ENCODE measurements around the gene SIT1. TPM values are rescaled to one million over a fixed set of nuclear protein-coding genes. Genes with fewer than 3 reads are reported as not detected.

SIT1 gene, protein sequence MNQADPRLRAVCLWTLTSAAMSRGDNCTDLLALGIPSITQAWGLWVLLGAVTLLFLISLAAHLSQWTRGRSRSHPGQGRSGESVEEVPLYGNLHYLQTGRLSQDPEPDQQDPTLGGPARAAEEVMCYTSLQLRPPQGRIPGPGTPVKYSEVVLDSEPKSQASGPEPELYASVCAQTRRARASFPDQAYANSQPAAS
- 0.25 and 0.53 TPM in 2 replicates for total RNA-seq

GRCh38 chr9:35650341-35651158 is at the start of gene SIT1:
SIT1 (minus strand) TSS chr9:35650931; CDS start chr9:35650853, 78 bp downstream.

GRCh38 chr9:35689542-35690293 is 39.0 kb upstream of the SIT1 start, which contains the start of gene TPM2:
TPM2 (minus strand) TSS chr9:35689925; CDS start chr9:35689817, 108 bp downstream.

GRCh38 chr9:35673132-35674024 is 22.6 kb upstream of the SIT1 start, which contains the start of gene CA9:
CA9 (plus strand) TSS chr9:35673928; CDS start chr9:35673960, 32 bp downstream.

DNA sequence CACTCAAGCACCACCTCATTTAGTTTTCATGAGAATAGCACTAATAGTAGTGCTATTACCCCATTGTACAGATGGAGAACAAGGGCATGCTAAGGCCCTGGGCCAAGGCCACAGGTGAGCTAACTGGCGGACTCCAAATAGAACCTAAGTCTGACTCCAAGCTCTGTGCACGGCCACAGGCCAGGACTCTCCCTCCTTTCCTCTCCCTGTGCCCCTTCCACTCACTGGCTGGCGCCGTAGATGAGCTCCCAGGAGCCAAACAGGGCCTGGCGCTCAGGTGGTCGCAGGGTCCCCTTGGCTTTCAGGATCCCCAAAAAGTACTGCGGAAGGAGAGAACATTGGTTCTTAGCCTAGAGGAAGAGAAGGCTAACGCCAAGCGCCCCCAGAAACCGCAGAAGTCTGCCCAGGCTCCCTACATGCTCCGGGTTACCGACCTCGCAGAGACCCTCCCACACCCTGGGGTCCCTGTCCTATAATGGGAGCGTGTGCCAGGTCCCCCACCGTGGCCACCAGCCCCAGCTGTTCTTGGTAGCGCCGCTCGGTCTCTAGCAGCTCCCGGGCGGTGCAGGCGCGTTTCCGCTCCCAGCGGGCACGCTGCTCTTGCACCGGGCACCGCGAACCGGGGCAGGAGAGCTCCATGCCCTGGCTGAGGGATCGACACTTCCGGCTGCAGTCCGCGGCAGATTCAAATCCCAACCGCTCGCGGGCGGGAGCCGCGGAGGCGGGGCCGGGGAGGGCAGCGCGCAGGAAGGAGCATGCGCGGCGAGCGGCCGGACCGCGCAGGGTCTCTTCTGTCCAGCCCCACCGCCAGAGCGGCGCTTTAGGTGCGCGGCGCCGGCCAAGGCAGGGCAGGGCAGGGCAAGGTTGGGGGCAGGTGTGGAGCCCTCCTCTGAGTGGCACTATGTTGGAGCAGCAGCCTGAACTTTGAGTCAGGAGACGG is 14.1 kb upstream of the SIT1 start, which contains the start of gene ARHGEF39:
ARHGEF39 (minus strand) TSS at position 665 of the 940 bp plus-strand sequence; CDS start at position 639, 26 bp downstream.

GRCh38 chr9:35658137-35658967 is 7.6 kb upstream of the SIT1 start, which contains the start of gene CCDC107:
CCDC107 (plus strand) TSS chr9:35658292; CDS start chr9:35658380, 88 bp downstream.

GRCh38 chr9:35657546-35658136 is 6.9 kb upstream of the SIT1 start, which contains the start of gene RMRP:
RMRP (minus strand) TSS chr9:35658019.

DNA sequence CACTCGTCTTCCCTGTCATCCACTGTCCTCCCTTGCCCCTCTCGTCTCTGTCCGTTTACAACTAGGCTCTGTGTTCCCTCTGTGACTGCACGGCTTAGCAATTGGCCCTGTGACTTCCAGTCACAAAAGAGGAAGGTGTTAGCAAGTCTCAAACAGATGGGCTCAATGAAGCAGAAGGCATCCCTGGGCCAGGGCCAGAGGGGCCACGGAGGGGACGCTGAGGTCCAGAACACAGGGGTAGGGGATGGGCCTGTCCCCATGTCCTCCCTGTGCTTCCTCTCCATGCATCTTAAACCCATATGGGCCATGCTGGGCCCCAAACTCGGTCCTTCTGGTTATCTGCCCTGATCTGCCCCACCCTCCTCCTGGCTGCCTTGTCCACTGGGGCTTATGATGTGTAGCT is 32.4 kb downstream of the SIT1 start, which contains the start of gene CD72:
CD72 (minus strand) TSS at position 89 of the 403 bp plus-strand sequence. CDS start 110 bp downstream, outside the sequence.

GRCh38 chr9:35604578-35605350 is 46.0 kb downstream of the SIT1 start, which contains the start of gene TESK1:
TESK1 (plus strand) TSS chr9:35605262; CDS start chr9:35605620, 358 bp downstream.

Other genes with a start within 250 kb of the SIT1 start
- 18.2 and 22.1 TPM in 2 replicates for gene RUSC2, start 160.8 kb downstream of the SIT1 start, total RNA-seq
- 8.2 and 9.6 TPM in 2 replicates for gene TESK1, start 45.7 kb downstream of the SIT1 start, total RNA-seq
- 1.1 TPM in 2 replicates for gene CD72, start 32.5 kb downstream of the SIT1 start, total RNA-seq
- gene RMRP, start 7.1 kb upstream of the SIT1 start, total RNA-seq = 33,640 and 43,179 TPM in 2 replicates
- gene CCDC107, start 7.4 kb upstream of the SIT1 start, total RNA-seq = 16.1 and 19.0 TPM in 2 replicates
- gene ARHGEF39, start 14.3 kb upstream of the SIT1 start, total RNA-seq = 0.44 and 0.53 TPM in 2 replicates
- not detected in 2 replicates for gene CA9, start 23.0 kb upstream of the SIT1 start, total RNA-seq
- gene TPM2, start 39.0 kb upstream of the SIT1 start, total RNA-seq = 805 and 904 TPM in 2 replicates
- gene TLN1, start 81.3 kb upstream of the SIT1 start, total RNA-seq = 322 and 363 TPM in 2 replicates
- gene CREB3, start 81.7 kb upstream of the SIT1 start, total RNA-seq = 79.8 and 82.0 TPM in 2 replicates
- gene GBA2, start 98.3 kb upstream of the SIT1 start, total RNA-seq = 21.4 and 29.0 TPM in 2 replicates
- gene RGP1, start 98.4 kb upstream of the SIT1 start, total RNA-seq = 13.6 and 17.5 TPM in 2 replicates
- gene MSMP, start 103.3 kb upstream of the SIT1 start, total RNA-seq = 0.31 and 1.6 TPM in 2 replicates
- 21.5 and 34.6 TPM in 2 replicates for gene NPR2, start 140.7 kb upstream of the SIT1 start, total RNA-seq
- gene SPAG8, start 161.3 kb upstream of the SIT1 start, total RNA-seq = 1.7 TPM in 2 replicates
- gene HINT2, start 164.1 kb upstream of the SIT1 start, total RNA-seq = 38.2 and 39.0 TPM in 2 replicates
- gene FAM221B, start 177.8 kb upstream of the SIT1 start, total RNA-seq = not detected in 2 replicates
- gene TMEM8B, start 178.3 kb upstream of the SIT1 start, total RNA-seq = 2.0 and 3.0 TPM in 2 replicates
- gene OR13J1, start 219.5 kb upstream of the SIT1 start, total RNA-seq = not detected in 2 replicates